Vagina (tissue), 2 donors: Measurements from ENCODE around the gene BMAL1. TPM values are rescaled to one million over a fixed set of nuclear protein-coding genes. Genes with fewer than 3 reads are reported as not detected.
A peak's percentile ranks its signal among the peaks of the same experiment; 100 is the strongest.

Experiments used
- DNase-seq, 2 donors: peaks; one replicate each; pipeline ENCODE4 v3.0.0-alpha.2; 2017; ENCODE audit errors: extremely low spot score in 2 of 2
- H3K27ac ChIP-seq: fragments of 200-600 bp; sonication (generic); one replicate; pipeline ENCODE4 v1.5.1; 2019
- H3K27me3 ChIP-seq: fragments of 200-600 bp; sonication (generic); one replicate; pipeline ENCODE4 v1.5.1; 2019
- H3K36me3 ChIP-seq, 2 donors: fragments of 200-600 bp; sonication (generic); one replicate each; pipeline ENCODE4 v1.5.1; 2017 to 2019
- H3K4me1 ChIP-seq: fragments of 200-600 bp; sonication (generic); one replicate; pipeline ENCODE4 v1.5.1; 2019
- H3K4me3 ChIP-seq, 2 donors: fragments of 200-600 bp; sonication (generic); 1 replicate in 1 of 2; 2 replicates in 1 of 2; pipeline ENCODE4 v1.5.1; 2016 to 2019
- H3K9me3 ChIP-seq: fragments of 200-600 bp; sonication (generic); one replicate; pipeline ENCODE4 v1.5.1; 2019
- CTCF ChIP-seq, 3 experiments: fragments of 450-650 bp in 2 of 3; fragments of 200-600 bp in 1 of 3; sonication (generic) in 1 of 3; IDR thresholded peaks; one replicate each; pipeline ENCODE4 v1.5.1; 2017 to 2019; ENCODE audit warnings: antibody characterized with exemption in 3 of 3, mild to moderate bottlenecking in 2 of 3, moderate library complexity in 2 of 3
- POLR2A ChIP-seq, 2 donors: fragments of 450-650 bp; IDR thresholded peaks; one replicate each; pipeline ENCODE4 v1.6.1; 2017; ENCODE audit warnings: antibody characterized with exemption in 2 of 2, mild to moderate bottlenecking in 2 of 2, moderate library complexity in 2 of 2
- POLR2AphosphoS5 ChIP-seq, 2 donors: sonication (generic); formaldehyde crosslinking; IDR thresholded peaks; one replicate each; pipeline ENCODE4 v1.9.0; 2017; ENCODE audit warnings: antibody characterized with exemption in 2 of 2, mild to moderate bottlenecking in 2 of 2, low read depth in 1 of 2; ENCODE audit not compliant: insufficient read depth in 1 of 2
- intact Hi-C: fragments of 100-400 bp; cut with DNase I; formaldehyde crosslinking; loops from one replicate; pipeline ENCODE4 v1.15.1; 2023
- total RNA-seq: library from RNA; depleted of rRNA; stranded (reverse); fragments of >200 nt; gene quantifications from one replicate; pipeline ENCODE4 v1.2.3, GENCODE V29; 2016

Gene BMAL1
- total RNA-seq, 1 donor from 2014 or later: 44.0 TPM

DNA sequence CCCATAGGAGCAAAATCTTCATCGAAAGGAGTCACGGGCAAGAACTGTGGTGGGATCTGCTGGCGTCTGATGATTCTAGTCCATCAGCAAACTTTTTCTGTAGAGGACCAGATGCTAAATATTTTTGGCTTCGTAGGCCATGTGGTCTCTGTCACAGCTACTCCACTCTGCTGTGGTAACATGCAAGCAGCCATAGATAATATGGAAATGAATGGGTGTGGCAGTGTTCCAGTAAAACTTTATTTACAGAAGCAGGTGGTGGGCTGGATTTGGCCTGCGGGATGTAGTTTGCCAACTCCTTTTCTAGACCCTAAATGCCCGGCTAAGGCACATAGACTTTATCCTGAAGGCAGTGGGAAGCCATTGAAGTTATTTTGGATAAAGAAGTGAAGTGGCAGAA, 32.9 kb downstream of the BMAL1 start:
- TF ChIP-seq POLR2A (IDR thresholded peaks at IDR 0.05) (no peak), POLR2AphosphoS5 (IDR thresholded peaks at IDR 0.05; ENCODE audit: insufficient read depth in 1 of 2, low read depth in 1 of 2) (no peak), CTCF (IDR thresholded peaks at IDR 0.05) (no peak)
- Histone ChIP-seq H3K4me3 (no peak overlapping the region), H3K27ac (peak overlapping the region; percentile 26), H3K4me1 (peaks cover 66% of the 10 kb centered on the region), H3K9me3 (no peaks in the 10 kb centered on the region), H3K36me3 (peaks cover 0 to 4% of the 10 kb centered on the region in 2 donors), H3K27me3 (no peaks in the 10 kb centered on the region)
- DNase-seq: no peak
- intact Hi-C loops: no loop called here

DNA sequence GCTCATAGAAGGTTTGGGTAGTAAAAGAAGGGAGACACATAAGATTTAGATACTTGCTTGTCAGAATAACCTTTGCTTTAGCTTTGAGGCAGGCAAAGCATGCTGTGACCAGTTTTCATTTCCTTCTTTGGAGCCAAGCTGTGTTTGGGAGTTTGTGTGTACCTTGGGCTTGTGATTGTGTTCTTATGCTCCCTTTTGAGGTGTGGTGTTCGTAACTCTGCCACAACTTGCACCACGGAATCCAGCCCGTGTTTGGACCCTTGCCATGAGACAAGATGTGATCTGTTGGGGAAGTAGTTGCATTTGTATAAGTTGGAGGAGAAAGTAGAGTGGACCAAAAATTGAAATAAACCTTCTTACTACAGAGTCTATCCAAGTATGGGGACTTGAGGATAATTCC, 34.0 kb downstream of the BMAL1 start:
- peaks cover 0 to 4% of the 10 kb centered on the region in 2 donors for H3K36me3 ChIP-seq
- no peak overlapping the region for H3K4me3 ChIP-seq

GRCh38 chr11:13313005-13313819, 35.6 kb downstream of the BMAL1 start:
- Histone ChIP-seq H3K36me3 (peaks cover 0 to 4% of the 10 kb centered on the region in 2 donors), H3K27ac (peak overlapping the region; percentile 36), H3K27me3 (no peaks in the 10 kb centered on the region), H3K4me1 (peaks cover 76% of the 10 kb centered on the region), H3K4me3 (no peak overlapping the region), H3K9me3 (no peaks in the 10 kb centered on the region)
- DNase-seq: no peak
- TF ChIP-seq CTCF (IDR thresholded peaks at IDR 0.05): no peak
- TF ChIP-seq POLR2A (IDR thresholded peaks at IDR 0.05): no peak
- TF ChIP-seq POLR2AphosphoS5 (IDR thresholded peaks at IDR 0.05; ENCODE audit: insufficient read depth in 1 of 2, low read depth in 1 of 2): no peak
- intact Hi-C loops: no loop called here

More for the DNA sequence above, 34.0 kb downstream of the BMAL1 start:
- Histone ChIP-seq H3K9me3 (no peaks in the 10 kb centered on the region), H3K27me3 (no peaks in the 10 kb centered on the region), H3K27ac (no peak overlapping the region), H3K4me1 (peaks cover 69% of the 10 kb centered on the region)
- peak in 1 of 2 donors; percentile 64 for TF ChIP-seq POLR2AphosphoS5 (IDR thresholded peaks at IDR 0.05; ENCODE audit: insufficient read depth in 1 of 2, low read depth in 1 of 2)
- no peak for TF ChIP-seq CTCF (IDR thresholded peaks at IDR 0.05)
- TF ChIP-seq POLR2A (IDR thresholded peaks at IDR 0.05): no peak
- intact Hi-C loops: no loop called here
- no peak for DNase-seq

DNA sequence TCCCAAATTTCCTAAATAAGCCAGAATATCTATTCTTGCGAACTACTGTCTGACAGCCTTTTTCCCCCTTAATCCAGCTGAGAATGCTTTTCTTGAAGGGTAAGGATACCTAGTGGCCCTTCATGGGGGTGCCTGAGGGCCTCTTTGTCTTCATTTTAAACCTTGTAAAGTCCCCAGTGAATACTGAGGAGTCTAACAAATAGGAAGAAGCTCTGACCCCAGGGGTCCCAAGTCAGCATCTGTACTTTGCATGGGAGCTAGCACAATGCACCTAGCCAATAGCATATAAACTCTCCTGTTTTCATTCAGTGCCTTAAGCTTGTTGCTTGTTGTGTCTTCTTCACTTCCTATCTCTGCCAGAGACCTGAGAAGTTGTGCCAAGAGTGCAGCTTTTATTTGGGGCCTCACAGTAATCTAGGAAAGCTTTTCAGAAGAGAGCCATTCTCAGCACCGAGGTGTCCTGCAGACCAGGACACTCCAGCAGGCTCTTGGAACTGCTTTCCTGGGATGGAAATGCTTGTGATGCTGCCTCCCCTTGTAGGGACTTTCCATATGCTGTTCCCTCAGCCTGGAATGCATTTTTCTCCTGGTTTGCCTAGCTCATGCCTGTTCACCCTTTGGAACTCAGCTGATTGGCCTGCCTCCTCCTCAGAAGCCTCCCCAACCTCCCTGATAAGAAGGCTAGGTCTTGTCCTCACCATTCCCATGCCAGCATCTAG, 37.2 kb downstream of the BMAL1 start:
- H3K27ac ChIP-seq: no peak overlapping the region
- intact Hi-C loops: no loop called here
- H3K4me3 ChIP-seq: no peak overlapping the region
- peaks cover 0 to 4% of the 10 kb centered on the region in 2 donors for H3K36me3 ChIP-seq
- peaks cover 92% of the 10 kb centered on the region for H3K4me1 ChIP-seq
- DNase-seq: no peak
- TF ChIP-seq POLR2AphosphoS5 (IDR thresholded peaks at IDR 0.05; ENCODE audit: insufficient read depth in 1 of 2, low read depth in 1 of 2) (no peak), POLR2A (IDR thresholded peaks at IDR 0.05) (no peak), CTCF (IDR thresholded peaks at IDR 0.05) (no peak)
- no peaks in the 10 kb centered on the region for H3K27me3 ChIP-seq
- H3K9me3 ChIP-seq: no peaks in the 10 kb centered on the region
